Superior temporal gyrus (tissue), 1 donor: Measurements from ENCODE around the gene LURAP1L.

Experiments
- DNase-seq: peaks from one replicate; pipeline ENCODE4 v3.0.0-alpha.2; 2016; ENCODE audit errors: extremely low spot score

LURAP1L gene

GRCh38 chr9:12812710-12813109, 37.9 kb downstream of the LURAP1L start:
- no peak for DNase-seq

- no peak for DNase-seq
Observed at GRCh38 chr9:12813533-12813932, 38.7 kb downstream of the LURAP1L start.

- peak; percentile 84 for DNase-seq
Observed at GRCh38 chr9:12813960-12814876, 39.4 kb downstream of the LURAP1L start.

GRCh38 chr9:12814877-12815237, 40.0 kb downstream of the LURAP1L start:
- no peak for DNase-seq

- no peak for DNase-seq
Observed at GRCh38 chr9:12815888-12816287, 41.1 kb downstream of the LURAP1L start.

- no peak for DNase-seq
Observed at GRCh38 chr9:12816656-12817101, 41.9 kb downstream of the LURAP1L start.

GRCh38 chr9:12817702-12818101, 42.9 kb downstream of the LURAP1L start:
- DNase-seq, result no peak

- DNase-seq, result no peak
Observed at GRCh38 chr9:12818431-12819000, 43.7 kb downstream of the LURAP1L start.

GRCh38 chr9:12819436-12820185, 44.8 kb downstream of the LURAP1L start:
- DNase-seq, result no peak

GRCh38 chr9:12822111-12822510, 47.3 kb downstream of the LURAP1L start:
- no peak for DNase-seq

GRCh38 chr9:12826924-12827565, 52.2 kb downstream of the LURAP1L start:
- DNase-seq, result no peak

GRCh38 chr9:12833701-12834100, 58.9 kb downstream of the LURAP1L start:
- DNase-seq, result no peak

- DNase-seq, result no peak
Observed at GRCh38 chr9:12838546-12838945, 63.7 kb downstream of the LURAP1L start.

GRCh38 chr9:12843735-12844134, 68.9 kb downstream of the LURAP1L start:
- DNase-seq, result no peak

- no peak for DNase-seq
Observed at GRCh38 chr9:12846035-12846434, 71.2 kb downstream of the LURAP1L start.

GRCh38 chr9:12847561-12847960, 72.7 kb downstream of the LURAP1L start:
- no peak for DNase-seq

GRCh38 chr9:12849486-12850003, 74.7 kb downstream of the LURAP1L start:
- no peak for DNase-seq

- DNase-seq, result no peak
Observed at GRCh38 chr9:12851341-12852090, 76.7 kb downstream of the LURAP1L start.

- no peak for DNase-seq
Observed at GRCh38 chr9:12853051-12853450, 78.2 kb downstream of the LURAP1L start.

- DNase-seq, result no peak
Observed at GRCh38 chr9:12854221-12854620, 79.4 kb downstream of the LURAP1L start.

- no peak for DNase-seq
Observed at GRCh38 chr9:12855066-12855465, 80.2 kb downstream of the LURAP1L start.
